22Rv1 (cell line): ENCODE measurements around the gene RAD9B.

ENCODE experiments used
- CTCF ChIP-seq: fragments of 450-650 bp; IDR thresholded peaks from 2 replicates; pipeline ENCODE4 v1.5.1; 2017; ENCODE audit warnings: mild to moderate bottlenecking
- ZFX ChIP-seq: fragments of 450-650 bp; IDR thresholded peaks from 2 replicates; pipeline ENCODE4 v1.6.1; 2017; ENCODE audit warnings: antibody characterized with exemption, borderline replicate concordance

- TF ChIP-seq CTCF (no peak), ZFX (no peak)
These were observed 3.2 kb downstream of the RAD9B start for GRCh38 chr12:110505332-110505731.
